ENCODE data around the gene TMEM219. TPM values are rescaled to one million over a fixed set of nuclear protein-coding genes. Genes with fewer than 3 reads are reported as not detected.
A peak's percentile ranks its signal among the peaks of the same experiment; 100 is the strongest.

TMEM219 gene
- total and polyA plus RNA-seq, 11 donors = 58.9 to 121 (median 69.8) TPM

GRCh38 chr16:30007378-30007895, 45.6 kb downstream of the TMEM219 start:
- Histone ChIP-seq H3K4me3 (no peak overlapping the region), H3K9me3 (no peaks in the 10 kb centered on the region), H3K4me1 (peaks cover 2 to 31% (median 12%) of the 10 kb centered on the region in 12 donors), H3K27me3 (peaks cover 20 to 43% (median 37%) of the 10 kb centered on the region in 9 donors), H3K36me3 (peaks cover 0 to 10% (median 0%) of the 10 kb centered on the region in 9 donors), H3K27ac (no peak overlapping the region)
- WGBS, 4 donors = 72 to 81% (median 75%) methylated on average over 7 to 11 of the region's 11 CpGs
- TF ChIP-seq, protein P1, sequence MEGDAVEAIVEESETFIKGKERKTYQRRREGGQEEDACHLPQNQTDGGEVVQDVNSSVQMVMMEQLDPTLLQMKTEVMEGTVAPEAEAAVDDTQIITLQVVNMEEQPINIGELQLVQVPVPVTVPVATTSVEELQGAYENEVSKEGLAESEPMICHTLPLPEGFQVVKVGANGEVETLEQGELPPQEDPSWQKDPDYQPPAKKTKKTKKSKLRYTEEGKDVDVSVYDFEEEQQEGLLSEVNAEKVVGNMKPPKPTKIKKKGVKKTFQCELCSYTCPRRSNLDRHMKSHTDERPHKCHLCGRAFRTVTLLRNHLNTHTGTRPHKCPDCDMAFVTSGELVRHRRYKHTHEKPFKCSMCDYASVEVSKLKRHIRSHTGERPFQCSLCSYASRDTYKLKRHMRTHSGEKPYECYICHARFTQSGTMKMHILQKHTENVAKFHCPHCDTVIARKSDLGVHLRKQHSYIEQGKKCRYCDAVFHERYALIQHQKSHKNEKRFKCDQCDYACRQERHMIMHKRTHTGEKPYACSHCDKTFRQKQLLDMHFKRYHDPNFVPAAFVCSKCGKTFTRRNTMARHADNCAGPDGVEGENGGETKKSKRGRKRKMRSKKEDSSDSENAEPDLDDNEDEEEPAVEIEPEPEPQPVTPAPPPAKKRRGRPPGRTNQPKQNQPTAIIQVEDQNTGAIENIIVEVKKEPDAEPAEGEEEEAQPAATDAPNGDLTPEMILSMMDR (IDR thresholded peaks at IDR 0.05) = no peak
- no peak for TF ChIP-seq POLR2A (IDR thresholded peaks at IDR 0.05)
- no peak for ATAC-seq
- intact Hi-C loops (cut with DNase I) = loop anchor here in 5 of 10 donors (5.0 to 10.0 kb wide), 7 partner anchors 53 to 305 kb away; partner anchors contain the start of genes KCTD13 (in 4 of the 5), CDIPT (in 3 of the 5), PAGR1 (in 1 of the 5) and PRRT2 (in 1 of the 5)
- no peak for DNase-seq

- TF ChIP-seq, protein P1 (IDR thresholded peaks at IDR 0.05) = no peak
- no peak for TF ChIP-seq POLR2A (IDR thresholded peaks at IDR 0.05)
- DNase-seq (no peak), ATAC-seq (no peak)
- Histone ChIP-seq H3K36me3 (peaks cover 0 to 1% (median 0%) of the 10 kb centered on the region in 9 donors), H3K27ac (no peak overlapping the region), H3K9me3 (no peaks in the 10 kb centered on the region), H3K4me1 (peaks cover 2 to 31% (median 12%) of the 10 kb centered on the region in 12 donors), H3K4me3 (no peak overlapping the region), H3K27me3 (peaks cover 20 to 44% (median 41%) of the 10 kb centered on the region in 9 donors)
- intact Hi-C loops (cut with DNase I) = loop anchor here in 5 of 10 donors (5.0 to 10.0 kb wide), 7 partner anchors 54 to 307 kb away; partner anchors contain the start of genes KCTD13 (in 4 of the 5), CDIPT (in 3 of the 5), PAGR1 (in 1 of the 5) and PRRT2 (in 1 of the 5)
- WGBS, 4 donors = 47 to 52% (median 51%) methylated on average over 26 of the region's 26 CpGs
Measured at GRCh38 chr16:30009085-30009862, 47.4 kb downstream of the TMEM219 start.

DNA sequence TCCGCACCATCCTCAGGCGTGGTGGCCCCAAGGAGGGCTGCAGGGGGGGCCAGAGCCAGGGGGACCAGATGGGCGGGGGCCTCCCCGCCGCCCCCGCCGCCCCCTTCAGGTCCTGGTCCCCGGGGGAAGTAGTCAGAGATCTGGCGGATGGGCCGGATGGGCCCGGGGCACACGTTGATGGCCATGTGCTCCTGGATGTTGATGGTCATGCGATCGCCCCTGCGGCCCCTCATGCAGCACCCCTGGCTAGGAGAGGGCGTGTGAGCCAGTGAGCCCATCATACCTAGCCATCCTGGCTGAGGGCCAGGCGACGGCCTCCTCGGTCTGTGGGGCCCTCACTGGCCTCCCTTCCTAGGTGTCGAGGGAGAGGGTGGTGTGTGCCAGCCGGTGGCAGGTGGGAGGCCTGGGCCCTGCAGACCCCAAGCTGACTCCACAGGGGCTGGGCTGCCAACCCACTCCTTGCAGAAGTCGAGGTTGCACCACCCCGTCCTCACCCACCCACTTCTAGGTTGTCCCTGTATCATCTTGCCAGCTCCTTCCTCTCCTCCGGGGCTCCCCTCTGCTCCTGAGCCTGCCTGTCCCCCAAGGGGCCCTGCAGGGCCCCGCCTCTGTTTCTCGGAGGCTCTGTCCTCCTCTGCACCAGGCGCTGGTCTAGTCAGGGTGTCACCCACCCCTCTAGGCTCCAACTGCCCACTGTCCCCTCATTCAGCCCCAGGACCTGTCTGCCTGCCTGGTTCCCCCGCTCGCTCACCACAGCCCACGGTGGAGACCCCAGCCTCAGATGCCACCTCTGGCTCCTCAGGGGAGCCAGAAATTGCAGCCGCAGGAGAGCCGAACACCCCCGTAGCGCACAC, 48.3 kb downstream of the TMEM219 start:
- 6 to 18% (median 16%) methylated on average over 9 to 34 of the region's 34 CpGs for WGBS, 4 donors
- TF ChIP-seq, protein P1 (IDR thresholded peaks at IDR 0.05) = no peak
- TF ChIP-seq POLR2A (IDR thresholded peaks at IDR 0.05) = no peak
- H3K27me3 ChIP-seq = peaks cover 20 to 44% (median 41%) of the 10 kb centered on the region in 9 donors
- peak overlapping the region in 11 of 12 donors; percentile 23 to 52 (median 40) for H3K4me3 ChIP-seq
- H3K27ac ChIP-seq = no peak overlapping the region
- H3K9me3 ChIP-seq = no peaks in the 10 kb centered on the region
- peak in 1 of 5 donors; percentile 49 for DNase-seq
- peaks cover 2 to 30% (median 12%) of the 10 kb centered on the region in 12 donors for H3K4me1 ChIP-seq
- ATAC-seq = no peak
- no peaks in the 10 kb centered on the region for H3K36me3 ChIP-seq
- intact Hi-C loops (cut with DNase I) = loop anchor here in 5 of 10 donors (5.0 to 10.0 kb wide), 7 partner anchors 55 to 308 kb away; partner anchors contain the start of genes KCTD13 (in 4 of the 5), CDIPT (in 3 of the 5), PAGR1 (in 1 of the 5) and PRRT2 (in 1 of the 5)
